ENCODE data around the gene LRP1B. TPM values are rescaled to one million over a fixed set of nuclear protein-coding genes. Genes with fewer than 3 reads are reported as not detected.

Gene LRP1B
- total RNA-seq, 1 experiment from 2014 or later = 0.52 TPM

- TF ChIP-seq JAZF1 (CRISPR knock-in tag; IDR thresholded peaks at IDR 0.05) (no peak), ZNF121 (CRISPR knock-in tag; IDR thresholded peaks at IDR 0.05) (no peak), ZNF396 (CRISPR knock-in tag; IDR thresholded peaks at IDR 0.05; ENCODE audit: borderline replicate concordance) (no peak), ATF1 (CRISPR knock-in tag; IDR thresholded peaks at IDR 0.05) (no peak), NFATC4 (CRISPR knock-in tag; IDR thresholded peaks at IDR 0.05) (no peak), CREB1 (CRISPR knock-in tag; IDR thresholded peaks at IDR 0.05) (no peak), ZNF416 (CRISPR knock-in tag; IDR thresholded peaks at IDR 0.05) (no peak), RELA (CRISPR knock-in tag; IDR thresholded peaks at IDR 0.05; ENCODE audit: borderline replicate concordance) (no peak), ZNF512 (CRISPR knock-in tag; IDR thresholded peaks at IDR 0.05; ENCODE audit: borderline replicate concordance) (no peak), ZNF232 (CRISPR knock-in tag; IDR thresholded peaks at IDR 0.05) (no peak)
- TF ChIP-seq, protein P1, sequence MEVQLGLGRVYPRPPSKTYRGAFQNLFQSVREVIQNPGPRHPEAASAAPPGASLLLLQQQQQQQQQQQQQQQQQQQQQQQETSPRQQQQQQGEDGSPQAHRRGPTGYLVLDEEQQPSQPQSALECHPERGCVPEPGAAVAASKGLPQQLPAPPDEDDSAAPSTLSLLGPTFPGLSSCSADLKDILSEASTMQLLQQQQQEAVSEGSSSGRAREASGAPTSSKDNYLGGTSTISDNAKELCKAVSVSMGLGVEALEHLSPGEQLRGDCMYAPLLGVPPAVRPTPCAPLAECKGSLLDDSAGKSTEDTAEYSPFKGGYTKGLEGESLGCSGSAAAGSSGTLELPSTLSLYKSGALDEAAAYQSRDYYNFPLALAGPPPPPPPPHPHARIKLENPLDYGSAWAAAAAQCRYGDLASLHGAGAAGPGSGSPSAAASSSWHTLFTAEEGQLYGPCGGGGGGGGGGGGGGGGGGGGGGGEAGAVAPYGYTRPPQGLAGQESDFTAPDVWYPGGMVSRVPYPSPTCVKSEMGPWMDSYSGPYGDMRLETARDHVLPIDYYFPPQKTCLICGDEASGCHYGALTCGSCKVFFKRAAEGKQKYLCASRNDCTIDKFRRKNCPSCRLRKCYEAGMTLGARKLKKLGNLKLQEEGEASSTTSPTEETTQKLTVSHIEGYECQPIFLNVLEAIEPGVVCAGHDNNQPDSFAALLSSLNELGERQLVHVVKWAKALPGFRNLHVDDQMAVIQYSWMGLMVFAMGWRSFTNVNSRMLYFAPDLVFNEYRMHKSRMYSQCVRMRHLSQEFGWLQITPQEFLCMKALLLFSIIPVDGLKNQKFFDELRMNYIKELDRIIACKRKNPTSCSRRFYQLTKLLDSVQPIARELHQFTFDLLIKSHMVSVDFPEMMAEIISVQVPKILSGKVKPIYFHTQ (CRISPR knock-in tag; IDR thresholded peaks at IDR 0.05) = no peak
- TF ChIP-seq, protein P2, sequence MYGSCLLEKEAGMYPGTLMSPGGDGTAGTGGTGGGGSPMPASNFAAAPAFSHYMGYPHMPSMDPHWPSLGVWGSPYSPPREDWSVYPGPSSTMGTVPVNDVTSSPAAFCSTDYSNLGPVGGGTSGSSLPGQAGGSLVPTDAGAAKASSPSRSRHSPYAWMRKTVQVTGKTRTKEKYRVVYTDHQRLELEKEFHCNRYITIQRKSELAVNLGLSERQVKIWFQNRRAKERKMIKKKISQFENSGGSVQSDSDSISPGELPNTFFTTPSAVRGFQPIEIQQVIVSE (CRISPR knock-in tag; IDR thresholded peaks at IDR 0.05; ENCODE audit: borderline replicate concordance) = no peak
- TF ChIP-seq, protein P3, sequence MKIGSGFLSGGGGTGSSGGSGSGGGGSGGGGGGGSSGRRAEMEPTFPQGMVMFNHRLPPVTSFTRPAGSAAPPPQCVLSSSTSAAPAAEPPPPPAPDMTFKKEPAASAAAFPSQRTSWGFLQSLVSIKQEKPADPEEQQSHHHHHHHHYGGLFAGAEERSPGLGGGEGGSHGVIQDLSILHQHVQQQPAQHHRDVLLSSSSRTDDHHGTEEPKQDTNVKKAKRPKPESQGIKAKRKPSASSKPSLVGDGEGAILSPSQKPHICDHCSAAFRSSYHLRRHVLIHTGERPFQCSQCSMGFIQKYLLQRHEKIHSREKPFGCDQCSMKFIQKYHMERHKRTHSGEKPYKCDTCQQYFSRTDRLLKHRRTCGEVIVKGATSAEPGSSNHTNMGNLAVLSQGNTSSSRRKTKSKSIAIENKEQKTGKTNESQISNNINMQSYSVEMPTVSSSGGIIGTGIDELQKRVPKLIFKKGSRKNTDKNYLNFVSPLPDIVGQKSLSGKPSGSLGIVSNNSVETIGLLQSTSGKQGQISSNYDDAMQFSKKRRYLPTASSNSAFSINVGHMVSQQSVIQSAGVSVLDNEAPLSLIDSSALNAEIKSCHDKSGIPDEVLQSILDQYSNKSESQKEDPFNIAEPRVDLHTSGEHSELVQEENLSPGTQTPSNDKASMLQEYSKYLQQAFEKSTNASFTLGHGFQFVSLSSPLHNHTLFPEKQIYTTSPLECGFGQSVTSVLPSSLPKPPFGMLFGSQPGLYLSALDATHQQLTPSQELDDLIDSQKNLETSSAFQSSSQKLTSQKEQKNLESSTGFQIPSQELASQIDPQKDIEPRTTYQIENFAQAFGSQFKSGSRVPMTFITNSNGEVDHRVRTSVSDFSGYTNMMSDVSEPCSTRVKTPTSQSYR (CRISPR knock-in tag; IDR thresholded peaks at IDR 0.05) = no peak
- TF ChIP-seq, protein P4, sequence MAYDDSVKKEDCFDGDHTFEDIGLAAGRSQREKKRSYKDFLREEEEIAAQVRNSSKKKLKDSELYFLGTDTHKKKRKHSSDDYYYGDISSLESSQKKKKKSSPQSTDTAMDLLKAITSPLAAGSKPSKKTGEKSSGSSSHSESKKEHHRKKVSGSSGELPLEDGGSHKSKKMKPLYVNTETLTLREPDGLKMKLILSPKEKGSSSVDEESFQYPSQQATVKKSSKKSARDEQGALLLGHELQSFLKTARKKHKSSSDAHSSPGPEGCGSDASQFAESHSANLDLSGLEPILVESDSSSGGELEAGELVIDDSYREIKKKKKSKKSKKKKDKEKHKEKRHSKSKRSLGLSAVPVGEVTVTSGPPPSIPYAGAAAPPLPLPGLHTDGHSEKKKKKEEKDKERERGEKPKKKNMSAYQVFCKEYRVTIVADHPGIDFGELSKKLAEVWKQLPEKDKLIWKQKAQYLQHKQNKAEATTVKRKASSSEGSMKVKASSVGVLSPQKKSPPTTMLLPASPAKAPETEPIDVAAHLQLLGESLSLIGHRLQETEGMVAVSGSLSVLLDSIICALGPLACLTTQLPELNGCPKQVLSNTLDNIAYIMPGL (CRISPR knock-in tag; IDR thresholded peaks at IDR 0.05) = no peak
- Mint-ChIP-seq H3K27me3 (ENCODE audit: low read depth) (no peaks in the 10 kb centered on the region), H3K27ac (no peak overlapping the region), H3K9me3 (no peaks in the 10 kb centered on the region), H3K4me1 (0 out of 2 replicates have a peak, but pooled peaks cover 4% of the 10 kb centered on the region), H3K4me3 (no peak overlapping the region), H3K36me3 (no peaks in the 10 kb centered on the region)
- no peak for DNase-seq (ENCODE audit: low spot score)
- ATAC-seq = no peak
- POLR2A ChIA-PET = no interaction called here
- CTCF ChIA-PET = no interaction called here
Observed at GRCh38 chr2:142082368-142082767, 48.4 kb downstream of the LRP1B start.

- DNase-seq (ENCODE audit: low spot score) (no peak), ATAC-seq (no peak)
- CTCF ChIA-PET = no interaction called here
- POLR2A ChIA-PET = no interaction called here
- H3K27ac Mint-ChIP-seq = no peak overlapping the region
- no peaks in the 10 kb centered on the region for H3K36me3 Mint-ChIP-seq
- H3K4me3 Mint-ChIP-seq = no peak overlapping the region
- H3K4me1 Mint-ChIP-seq = 0 out of 2 replicates have a peak, but pooled peaks cover 4% of the 10 kb centered on the region
- H3K9me3 Mint-ChIP-seq = no peaks in the 10 kb centered on the region
- no peaks in the 10 kb centered on the region for H3K27me3 Mint-ChIP-seq (ENCODE audit: low read depth)
- TF ChIP-seq, protein P5, sequence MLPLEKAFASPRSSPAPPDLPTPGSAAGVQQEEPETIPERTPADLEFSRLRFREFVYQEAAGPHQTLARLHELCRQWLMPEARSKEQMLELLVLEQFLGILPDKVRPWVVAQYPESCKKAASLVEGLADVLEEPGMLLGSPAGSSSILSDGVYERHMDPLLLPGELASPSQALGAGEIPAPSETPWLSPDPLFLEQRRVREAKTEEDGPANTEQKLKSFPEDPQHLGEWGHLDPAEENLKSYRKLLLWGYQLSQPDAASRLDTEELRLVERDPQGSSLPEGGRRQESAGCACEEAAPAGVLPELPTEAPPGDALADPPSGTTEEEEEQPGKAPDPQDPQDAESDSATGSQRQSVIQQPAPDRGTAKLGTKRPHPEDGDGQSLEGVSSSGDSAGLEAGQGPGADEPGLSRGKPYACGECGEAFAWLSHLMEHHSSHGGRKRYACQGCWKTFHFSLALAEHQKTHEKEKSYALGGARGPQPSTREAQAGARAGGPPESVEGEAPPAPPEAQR (CRISPR knock-in tag; IDR thresholded peaks at IDR 0.05) = no peak
- TF ChIP-seq, protein P6, sequence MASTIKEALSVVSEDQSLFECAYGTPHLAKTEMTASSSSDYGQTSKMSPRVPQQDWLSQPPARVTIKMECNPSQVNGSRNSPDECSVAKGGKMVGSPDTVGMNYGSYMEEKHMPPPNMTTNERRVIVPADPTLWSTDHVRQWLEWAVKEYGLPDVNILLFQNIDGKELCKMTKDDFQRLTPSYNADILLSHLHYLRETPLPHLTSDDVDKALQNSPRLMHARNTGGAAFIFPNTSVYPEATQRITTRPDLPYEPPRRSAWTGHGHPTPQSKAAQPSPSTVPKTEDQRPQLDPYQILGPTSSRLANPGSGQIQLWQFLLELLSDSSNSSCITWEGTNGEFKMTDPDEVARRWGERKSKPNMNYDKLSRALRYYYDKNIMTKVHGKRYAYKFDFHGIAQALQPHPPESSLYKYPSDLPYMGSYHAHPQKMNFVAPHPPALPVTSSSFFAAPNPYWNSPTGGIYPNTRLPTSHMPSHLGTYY (CRISPR knock-in tag; IDR thresholded peaks at IDR 0.05) = no peak
- TF ChIP-seq ZNF232 (CRISPR knock-in tag; IDR thresholded peaks at IDR 0.05) (no peak), ZNF396 (CRISPR knock-in tag; IDR thresholded peaks at IDR 0.05; ENCODE audit: borderline replicate concordance) (no peak), MXD4 (CRISPR knock-in tag; IDR thresholded peaks at IDR 0.05; ENCODE audit: borderline replicate concordance) (no peak), TEAD4 (CRISPR knock-in tag; IDR thresholded peaks at IDR 0.05) (no peak), SMAD4 (CRISPR knock-in tag; IDR thresholded peaks at IDR 0.05) (no peak)
- TF ChIP-seq, protein P7, sequence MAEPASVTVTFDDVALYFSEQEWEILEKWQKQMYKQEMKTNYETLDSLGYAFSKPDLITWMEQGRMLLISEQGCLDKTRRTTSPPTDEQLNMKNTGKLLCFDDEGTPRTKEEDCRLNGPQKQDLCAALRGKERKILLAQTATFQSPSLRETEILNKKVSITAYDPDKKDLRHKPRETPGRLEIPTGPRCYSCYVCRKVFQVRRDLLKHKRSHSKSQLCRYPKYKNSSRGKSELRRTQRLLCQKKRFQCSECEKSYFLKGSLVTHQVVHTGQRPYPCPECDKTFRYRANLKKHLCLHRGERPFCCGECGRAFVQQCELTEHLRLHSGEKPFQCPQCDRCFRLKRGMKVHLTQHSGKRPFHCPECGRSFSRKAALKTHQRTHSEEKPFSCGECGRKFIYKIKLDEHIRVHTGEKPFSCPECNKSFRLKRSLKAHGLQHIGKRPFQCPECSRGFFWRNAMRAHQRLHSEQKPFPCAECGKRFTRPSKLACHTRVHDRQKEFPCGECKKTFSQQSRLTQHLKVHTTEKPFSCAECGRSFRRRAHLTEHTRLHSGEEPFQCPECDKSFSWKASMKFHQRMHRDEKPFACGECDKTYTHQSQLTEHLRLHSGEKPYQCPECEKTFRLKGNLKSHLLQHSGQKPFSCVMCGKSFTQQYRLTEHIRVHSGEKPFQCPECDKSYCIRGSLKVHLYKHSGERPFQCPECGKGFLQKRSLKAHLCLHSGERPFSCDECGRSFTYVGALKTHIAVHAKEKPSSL (CRISPR knock-in tag; conservative IDR thresholded peaks at IDR 0.05) = no peak
Observed at GRCh38 chr2:142076317-142076716, 54.5 kb downstream of the LRP1B start.

Data from WTC11 (cell line).